Endometrial microvascular endothelial cells (primary cell): ENCODE data around the gene STYX. TPM values are rescaled to one million over a fixed set of nuclear protein-coding genes. Genes with fewer than 3 reads are reported as not detected.

Experiments
- in situ Hi-C: cut with HindIII; loops from 2 replicates; pipeline ENCODE4 v1.10.0; 2017; ENCODE audit warnings: low sequenced_read_pairs, low pct_unique_long_range_greater_than_20kb; ENCODE audit errors: inconsistent ontology term
- total RNA-seq: library from RNA; depleted of rRNA; stranded (reverse); fragments of >200 nt; gene quantifications from one replicate; pipeline ENCODE4 v1.2.3, GENCODE V29; 2015; ENCODE audit errors: inconsistent ontology term

STYX gene, protein sequence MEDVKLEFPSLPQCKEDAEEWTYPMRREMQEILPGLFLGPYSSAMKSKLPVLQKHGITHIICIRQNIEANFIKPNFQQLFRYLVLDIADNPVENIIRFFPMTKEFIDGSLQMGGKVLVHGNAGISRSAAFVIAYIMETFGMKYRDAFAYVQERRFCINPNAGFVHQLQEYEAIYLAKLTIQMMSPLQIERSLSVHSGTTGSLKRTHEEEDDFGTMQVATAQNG
- total RNA-seq, result 26.0 TPM

DNA sequence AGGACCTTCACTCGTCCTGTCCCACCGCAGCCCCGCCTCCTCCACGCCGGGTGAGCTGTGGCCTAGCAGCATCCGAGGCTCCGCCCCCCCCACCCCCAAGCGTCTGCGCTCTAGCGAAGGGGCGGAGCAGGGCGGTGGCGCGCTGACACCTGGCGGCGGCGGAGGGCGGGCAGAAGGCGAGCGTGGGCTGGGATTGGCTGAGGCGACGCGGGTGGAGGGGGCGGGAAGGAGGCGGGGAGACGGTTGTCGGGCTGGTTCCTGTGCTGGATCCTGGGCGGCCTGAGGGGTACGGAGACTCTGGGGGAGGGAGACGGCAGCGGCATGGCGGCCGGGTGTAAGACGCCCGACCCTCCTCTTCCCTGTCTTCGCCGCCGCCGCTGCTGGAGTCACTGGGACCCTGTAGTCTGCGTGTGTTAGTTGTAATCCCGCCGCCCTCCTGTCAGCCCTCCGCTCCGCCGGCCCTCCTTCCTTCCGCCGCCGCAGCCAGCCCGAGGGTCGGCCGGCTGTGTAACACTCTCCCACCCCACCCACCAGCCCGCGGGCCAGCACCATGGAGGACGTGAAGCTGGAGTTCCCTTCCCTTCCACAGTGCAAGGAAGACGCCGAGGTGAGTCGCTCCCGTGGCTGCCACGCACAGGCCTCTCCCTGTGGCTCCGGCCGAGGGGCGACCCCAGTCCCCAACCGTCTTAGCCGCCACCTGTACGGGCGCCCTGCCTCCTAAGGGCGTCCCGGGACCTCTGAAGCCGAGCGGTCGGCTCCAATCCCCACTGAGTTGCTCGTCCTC lies at the start of gene STYX:
STYX (plus strand) TSS at position 242 of the 784 bp plus-strand sequence; CDS start at position 551, 309 bp downstream.
- in situ Hi-C loops, result no loop called here

DNA sequence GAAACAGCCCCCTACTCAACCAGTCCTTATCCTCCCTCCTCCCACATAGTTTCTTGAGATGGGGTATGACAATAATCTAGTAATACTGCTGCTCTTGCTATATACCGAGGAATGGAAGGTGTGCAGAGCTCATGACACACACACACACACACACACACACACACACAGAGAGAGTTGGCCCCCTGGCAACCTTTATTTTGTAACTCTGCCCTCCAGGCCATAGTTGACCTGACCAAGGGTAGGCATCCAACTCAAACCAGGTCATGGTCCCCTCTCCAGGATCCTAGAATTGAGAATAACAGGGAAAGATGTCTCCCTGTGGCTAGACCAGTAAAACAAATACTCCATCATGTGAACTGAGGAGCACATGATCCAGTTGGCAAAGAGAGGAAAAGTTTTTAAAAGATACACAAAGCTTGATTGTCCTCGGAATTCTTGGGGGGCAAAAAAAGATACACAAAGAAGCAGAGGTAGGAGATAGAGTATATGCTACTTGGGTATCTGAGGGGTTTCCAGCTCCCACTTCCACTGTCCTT lies 45.9 kb upstream of the STYX start:
- in situ Hi-C loops, result no loop called here

DNA sequence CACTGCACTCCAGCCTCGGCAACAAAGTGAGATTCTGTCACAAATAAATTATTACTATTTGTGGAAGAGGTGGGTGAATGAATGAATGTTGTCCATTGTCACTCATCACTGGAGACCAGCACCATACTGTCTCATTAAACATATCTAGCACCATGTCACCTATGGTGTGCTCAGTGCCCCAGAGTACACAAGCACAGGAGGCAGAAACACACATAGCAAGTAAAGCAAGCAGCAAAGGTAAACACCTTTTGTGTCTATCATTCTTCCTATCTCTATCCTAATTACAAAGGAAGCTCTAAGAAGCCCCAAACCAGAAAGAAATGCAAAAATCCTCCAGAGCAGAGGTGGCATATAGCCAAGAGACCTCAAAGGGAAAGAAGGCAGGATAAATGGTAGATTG lies 43.8 kb upstream of the STYX start:
- in situ Hi-C loops, result no loop called here

DNA sequence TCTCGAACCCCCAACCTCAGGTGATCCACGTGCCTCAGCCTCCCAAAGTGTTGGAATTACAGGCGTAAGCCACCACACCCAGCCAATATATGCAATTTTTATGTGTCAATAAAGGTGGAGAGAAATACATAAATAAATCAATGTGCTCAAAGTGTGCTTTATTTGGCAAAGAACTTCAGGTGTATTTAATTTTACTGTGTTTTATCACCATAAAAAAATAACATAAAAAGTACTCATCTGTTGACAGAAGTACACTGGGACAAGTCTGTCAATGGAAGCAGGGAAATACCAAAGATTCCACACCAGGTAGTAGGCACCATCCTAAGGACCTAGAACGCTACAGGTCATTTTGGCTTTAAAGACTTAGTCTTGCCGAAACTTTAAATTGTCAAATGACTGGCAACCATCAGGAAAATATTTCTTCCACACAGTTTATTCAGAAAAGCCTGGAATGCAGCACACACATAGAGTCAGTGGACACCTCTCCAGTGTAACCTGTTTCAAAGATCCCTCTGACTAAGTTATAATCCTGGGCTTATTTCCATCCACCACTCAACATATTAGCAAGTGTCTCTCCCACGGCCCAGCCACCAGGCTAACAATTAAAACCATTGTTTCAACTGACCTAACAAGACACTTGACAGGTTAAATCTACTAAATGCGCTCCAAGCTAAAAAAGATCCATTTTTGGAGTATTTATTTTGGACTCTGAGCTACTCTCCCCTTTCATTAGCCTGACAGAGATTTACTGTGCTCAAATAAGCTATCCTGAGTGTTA lies 38.8 kb upstream of the STYX start:
- in situ Hi-C loops, result no loop called here

DNA sequence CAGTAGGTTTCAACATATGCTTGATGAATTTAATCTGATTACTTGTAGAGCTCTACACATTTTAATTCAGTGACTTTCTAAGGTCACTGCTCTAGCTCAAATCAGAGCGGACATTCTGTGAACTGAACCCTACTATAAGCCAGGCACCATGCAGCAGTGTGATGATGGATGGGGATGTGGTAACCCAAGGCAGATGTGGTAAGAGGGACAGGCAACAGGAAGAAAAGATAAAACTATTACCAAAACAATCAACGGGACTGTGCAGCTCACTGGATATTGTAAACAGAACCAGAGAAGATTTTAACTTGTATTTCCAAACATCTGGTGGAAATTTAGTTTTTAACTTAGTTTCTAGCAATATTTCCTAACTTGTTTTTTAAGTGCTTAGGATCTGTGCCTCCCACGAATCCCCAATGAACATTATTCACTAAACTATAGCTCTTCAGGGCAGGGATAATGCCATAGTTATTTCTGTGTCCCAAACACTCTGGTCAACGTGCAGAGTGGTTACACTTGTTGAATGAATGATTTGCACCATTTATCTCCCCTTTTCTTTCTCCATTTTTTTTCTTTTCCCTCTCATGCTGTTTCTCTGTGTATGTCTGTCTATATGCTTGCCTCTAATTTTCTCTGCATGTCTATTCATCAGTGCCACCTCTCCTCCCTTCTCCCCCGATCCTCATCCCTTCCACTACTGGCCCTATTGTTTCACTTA lies 37.6 kb upstream of the STYX start:
- in situ Hi-C loops, result no loop called here

DNA sequence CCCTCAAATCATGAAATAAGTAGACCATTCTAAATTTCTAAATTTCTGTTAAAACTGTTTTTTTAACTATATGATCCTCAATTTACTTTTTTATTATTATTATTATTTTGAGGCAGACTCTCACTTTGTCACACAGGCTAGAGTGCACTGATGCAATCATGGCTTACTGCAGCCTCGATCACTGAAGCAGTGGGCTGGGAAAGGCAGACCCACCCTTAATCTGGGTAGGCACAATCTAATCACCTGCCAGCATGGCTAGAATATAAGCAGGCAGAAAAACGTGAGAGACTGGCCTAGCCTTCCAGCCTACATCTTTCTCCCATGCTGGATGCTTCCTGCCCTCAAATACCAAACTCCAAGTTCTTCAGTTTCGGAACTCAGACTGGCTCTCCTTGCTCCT lies 36.9 kb upstream of the STYX start:
- in situ Hi-C loops, result no loop called here

DNA sequence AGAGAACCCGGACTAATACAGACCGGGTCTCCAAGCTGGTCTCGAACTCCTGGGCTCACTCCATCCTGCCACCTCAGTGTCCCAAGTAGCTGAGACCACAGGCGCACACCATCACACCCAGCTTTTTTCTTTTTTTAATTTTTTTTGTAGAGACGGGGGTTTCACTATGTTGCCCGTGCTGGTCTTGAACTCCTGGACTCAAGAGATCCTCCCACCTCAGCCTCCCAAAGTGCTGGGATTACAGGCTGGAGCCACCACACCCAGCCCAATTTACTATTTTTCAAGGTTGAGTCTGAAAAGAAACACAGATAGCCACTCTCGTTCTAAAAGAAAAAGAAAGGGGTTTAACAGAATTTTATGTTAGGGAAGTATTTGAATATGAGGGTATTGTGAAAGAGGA lies 36.4 kb upstream of the STYX start:
- in situ Hi-C loops, result no loop called here

DNA sequence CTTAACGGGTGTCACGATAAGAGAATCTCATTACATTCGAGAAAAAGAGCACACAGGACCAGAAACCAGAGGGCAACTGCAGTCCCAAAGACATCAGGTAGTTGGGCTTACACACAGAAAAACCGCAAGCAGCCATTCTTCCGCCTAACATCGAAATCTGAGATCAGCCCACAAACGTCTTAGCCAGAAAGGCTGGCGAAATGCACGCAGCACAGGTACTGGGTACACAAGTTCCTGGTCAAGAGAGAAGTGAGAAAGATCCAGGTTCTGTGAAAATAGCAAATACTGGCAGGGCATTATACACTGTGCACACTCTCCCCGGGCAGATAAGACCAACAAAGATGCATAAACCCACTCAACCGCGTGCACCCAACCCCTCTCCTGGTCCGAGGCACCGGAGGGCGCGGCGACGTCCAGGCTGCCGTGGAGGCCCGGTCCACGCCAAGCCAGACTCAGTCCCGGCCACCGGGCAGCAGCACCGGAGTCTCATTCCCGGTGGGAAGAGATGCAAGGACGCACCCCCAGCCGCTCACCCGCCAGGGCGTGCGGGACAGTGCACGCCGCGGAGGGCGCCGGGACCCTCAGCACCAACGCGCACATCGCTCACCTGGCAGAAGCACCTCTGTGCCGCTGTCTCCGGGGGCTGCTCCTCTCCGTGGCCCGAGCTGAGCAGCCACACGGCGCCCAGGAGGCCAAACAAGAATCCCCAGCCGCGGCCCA lies 35.0 kb upstream of the STYX start:
- in situ Hi-C loops, result no loop called here

DNA sequence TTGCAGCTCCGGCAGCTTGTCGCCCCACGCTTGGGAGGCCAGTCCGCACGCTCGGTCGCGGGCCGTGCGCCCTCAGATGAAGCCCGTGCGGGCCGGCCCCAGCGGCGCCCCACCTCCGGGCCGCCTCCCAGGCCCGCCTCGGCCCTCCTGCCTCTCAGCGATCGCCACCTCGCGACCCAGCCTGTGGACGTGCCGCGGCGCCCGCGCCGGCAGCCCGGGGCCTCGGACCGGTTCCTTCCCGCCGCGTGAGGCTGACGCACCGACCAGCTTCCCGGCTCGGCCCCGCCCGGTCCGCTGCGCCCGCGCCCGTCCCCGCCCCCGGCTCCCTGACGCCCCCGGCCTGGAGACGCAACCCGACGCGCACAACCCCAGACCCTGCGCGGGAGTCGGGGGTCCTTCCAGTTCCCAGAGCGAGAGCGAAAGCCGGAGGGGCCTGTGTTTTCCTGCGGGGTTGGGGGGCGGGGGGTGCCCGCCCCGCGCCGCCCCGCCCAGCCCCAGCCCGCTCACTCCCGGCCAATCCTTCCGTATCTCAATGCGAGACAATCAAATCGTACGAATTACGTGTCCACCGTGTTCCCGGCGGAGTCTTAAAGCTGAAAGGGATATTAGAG lies 34.4 kb upstream of the STYX start, which contains the start of gene ERO1A:
ERO1A (minus strand) TSS at position 78 of the 611 bp plus-strand sequence; CDS start at position 1, 77 bp downstream.
- in situ Hi-C loops, result no loop called here

DNA sequence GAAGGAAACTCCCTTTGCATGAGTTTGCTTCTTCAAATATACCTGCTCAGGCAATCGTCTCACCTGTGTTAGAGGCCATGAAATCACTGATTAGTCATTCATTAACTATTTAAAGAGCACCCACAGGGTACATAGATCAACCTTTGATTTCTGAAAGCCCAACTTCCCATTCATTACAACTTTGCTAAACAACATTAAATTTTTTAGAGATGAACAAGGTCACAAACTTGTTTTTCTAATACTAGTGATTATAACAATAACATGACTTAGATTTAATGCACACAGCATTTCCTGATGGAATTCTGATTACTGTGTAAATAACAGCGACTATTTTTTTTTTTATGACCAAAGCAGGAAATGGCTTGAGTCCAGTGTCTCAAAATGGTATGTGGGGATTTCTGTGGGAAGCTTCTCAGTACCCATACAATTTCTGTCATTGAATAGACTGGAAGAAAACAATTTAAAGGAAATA lies 29.2 kb upstream of the STYX start:
- in situ Hi-C loops, result no loop called here

DNA sequence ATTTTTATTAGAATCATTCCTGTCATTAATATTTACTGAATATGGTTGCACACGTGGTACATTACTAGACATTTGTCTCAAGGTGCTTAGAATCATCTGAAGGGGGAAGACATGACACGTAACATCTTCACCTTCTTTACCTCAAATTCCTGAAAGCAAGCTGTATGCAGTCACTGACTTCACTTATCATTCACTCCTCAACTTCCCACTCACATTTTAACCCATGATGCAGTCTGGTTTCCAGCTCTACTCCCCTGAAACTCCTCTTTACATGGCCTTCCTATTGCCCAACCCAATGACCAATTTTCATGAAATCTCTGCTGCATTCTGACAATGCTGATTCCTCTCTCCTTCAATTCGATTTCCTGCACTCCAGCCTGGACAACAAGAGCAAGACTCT lies 28.7 kb upstream of the STYX start:
- in situ Hi-C loops, result no loop called here

DNA sequence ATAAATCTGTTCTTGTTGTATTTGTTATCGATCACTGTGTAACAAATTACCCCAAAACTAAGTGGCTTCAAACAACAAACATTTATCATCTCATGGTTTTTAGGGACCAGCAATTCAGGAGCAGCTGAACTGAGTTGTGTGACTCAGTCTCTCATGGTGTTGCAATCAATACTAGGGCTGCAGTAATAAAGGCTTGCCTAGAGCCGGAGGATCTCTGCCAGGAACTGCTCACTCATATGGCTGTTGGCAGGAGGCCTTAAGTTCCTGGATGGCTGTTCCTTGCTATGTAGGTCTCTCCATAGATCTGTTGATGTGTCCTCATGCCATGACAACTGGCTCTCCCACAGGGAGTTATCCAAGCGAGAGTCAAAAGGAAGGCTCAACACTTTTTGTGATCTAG lies 26.7 kb upstream of the STYX start:
- in situ Hi-C loops, result no loop called here

DNA sequence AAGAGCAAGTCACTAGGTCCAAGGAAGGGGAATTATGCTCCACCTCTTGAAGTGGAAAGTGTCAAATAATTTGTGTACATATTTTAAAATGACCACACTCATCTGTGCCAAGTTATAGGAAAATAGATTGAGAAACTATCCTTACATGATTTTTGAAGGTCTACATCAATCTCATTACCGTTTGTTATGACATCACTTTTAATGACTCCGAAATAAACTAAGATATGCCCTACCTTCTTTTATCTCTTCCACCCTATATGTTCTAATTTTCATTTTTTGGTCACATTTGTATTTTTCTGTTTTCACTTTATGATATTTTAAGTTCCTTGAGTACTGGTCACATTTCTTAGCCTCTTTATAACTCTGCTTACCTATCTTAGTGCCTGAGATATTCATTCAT lies 26.3 kb upstream of the STYX start:
- in situ Hi-C loops, result no loop called here

DNA sequence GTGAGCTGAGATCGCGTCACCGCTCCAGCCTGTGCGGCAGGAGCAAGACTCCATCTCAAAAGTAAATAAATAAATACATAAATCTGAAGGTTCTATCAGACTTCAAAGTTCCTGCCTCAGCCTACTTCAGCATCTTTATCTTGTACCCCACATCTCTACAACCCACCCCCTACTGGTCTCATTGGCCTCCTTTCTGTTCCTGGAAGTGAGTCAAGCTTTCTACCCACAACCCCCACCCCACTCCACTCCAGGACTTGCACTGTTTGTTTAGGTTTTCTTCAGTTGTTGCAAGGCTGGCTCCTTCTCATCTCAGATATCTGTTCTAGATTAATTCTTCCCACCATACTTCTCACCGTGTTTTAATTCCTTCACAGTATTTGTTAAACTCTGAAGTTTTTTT lies 23.7 kb upstream of the STYX start:
- in situ Hi-C loops, result no loop called here

DNA sequence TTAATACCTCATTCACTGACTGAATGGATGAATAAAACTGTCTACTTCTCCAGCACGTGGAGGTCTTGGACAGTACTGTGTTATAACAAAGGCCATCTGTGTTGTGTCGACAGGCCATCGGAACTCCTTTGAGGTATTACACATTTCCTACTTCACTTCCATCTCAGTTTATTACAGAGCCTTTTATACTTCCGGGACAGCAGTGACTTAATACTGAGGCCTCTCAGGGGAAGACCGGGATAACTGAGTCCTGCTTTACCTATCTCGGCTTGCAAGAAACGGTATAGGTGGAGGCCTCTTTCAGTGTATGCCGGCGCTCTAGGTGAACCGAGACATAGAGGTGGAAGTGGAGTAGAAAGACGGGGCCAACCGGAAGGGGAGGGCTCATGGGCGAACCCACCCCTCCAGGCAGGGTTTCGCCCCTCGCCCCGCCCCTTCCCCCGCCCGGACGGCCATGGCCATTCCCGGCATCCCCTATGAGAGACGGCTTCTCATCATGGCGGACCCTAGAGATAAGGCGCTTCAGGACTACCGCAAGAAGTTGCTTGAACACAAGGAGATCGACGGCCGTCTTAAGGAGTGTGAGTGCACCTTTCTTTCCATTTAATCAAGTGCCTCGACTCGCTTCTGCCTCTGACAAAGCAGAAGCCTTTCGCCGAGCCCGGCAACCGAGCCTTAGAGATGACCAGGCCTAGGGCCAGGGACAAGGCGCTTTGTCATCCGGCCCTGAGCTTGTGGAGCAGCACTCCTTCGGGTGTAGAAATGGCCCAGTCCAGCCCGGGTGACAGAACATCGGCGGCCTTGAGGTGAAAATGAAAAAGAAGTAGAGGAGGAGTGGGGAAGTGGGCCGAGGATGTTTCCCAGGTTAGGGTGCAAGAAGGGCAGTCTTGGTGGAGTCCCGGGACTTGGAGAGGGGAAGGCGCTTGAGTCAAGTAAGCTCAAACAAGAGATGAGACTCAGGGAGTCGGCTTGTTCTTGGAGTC lies 23.0 kb upstream of the STYX start, which contains the start of gene PSMC6:
PSMC6 (plus strand) TSS at position 477 of the 983 bp plus-strand sequence; CDS start at position 497, 20 bp downstream.
- in situ Hi-C loops, result no loop called here

DNA sequence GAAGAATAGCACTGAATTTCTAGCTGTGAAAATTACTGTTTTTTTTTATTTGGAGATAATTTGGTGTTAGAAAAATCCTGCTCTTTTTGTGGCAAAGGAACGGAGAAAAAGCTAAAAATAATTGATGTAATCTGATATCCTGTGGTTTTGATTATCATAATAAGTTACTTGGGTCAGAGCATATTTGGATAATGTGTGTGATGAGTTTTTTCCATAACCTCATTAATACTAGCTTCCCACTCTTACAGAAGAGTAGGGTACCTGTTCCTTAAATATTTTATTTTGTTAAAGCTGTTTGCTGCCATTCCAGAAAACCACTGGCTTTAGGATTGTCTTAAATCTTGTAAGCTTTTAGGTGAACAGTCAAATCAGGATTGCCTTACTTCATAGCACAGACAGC lies 18.3 kb upstream of the STYX start:
- in situ Hi-C loops, result no loop called here

DNA sequence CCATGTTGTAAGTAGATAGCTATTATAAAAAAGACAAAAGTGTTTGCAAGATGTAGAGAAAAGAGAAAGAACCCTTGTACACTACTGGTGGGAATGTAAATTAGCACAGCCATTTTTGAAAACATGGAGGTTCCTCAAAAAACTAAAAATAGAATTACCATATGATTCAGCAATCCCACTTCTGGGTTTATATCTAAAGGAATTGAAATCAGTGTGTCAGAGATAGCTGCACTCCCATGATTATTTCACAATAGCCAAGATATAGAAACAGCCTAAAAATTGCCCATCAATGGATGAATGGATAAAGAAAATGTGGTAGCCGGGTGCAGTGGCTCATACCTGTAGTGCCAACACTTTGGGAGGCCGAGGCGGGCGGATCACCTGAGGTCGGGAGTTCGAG lies 13.8 kb upstream of the STYX start:
- in situ Hi-C loops, result no loop called here
